ENCODE measurements around the gene FNTB. TPM values are rescaled to one million over a fixed set of nuclear protein-coding genes. Genes with fewer than 3 reads are reported as not detected.

The FNTB gene
- total and polyA plus RNA-seq, 9 of the 15 experiments (the other 6 are each of a cell fraction or from before 2014, with no cell fraction given): 6.9 to 23.2 (median 12.2) TPM

GRCh38 chr14:65042731-65043372, 56.2 kb downstream of the FNTB start (continued):
- TF ChIP-seq HOMEZ (CRISPR knock-in tag; IDR thresholded peaks at IDR 0.05) (no peak), CBX3 (IDR thresholded peaks at IDR 0.05; ENCODE audit: borderline replicate concordance in 1 of 2, low read length in 2 of 2) (no peak), ZNF165 (CRISPR knock-in tag; IDR thresholded peaks at IDR 0.05; ENCODE audit: borderline replicate concordance) (no peak), KLF6 (CRISPR knock-in tag; IDR thresholded peaks at IDR 0.05; ENCODE audit: borderline replicate concordance) (no peak), KLF10 (CRISPR knock-in tag; IDR thresholded peaks at IDR 0.05) (no peak), SIN3A (IDR thresholded peaks at IDR 0.05; ENCODE audit: borderline replicate concordance in 2 of 2, control insufficient read depth in 1 of 2, low read depth in 2 of 2, low read length in 2 of 2) (no peak), SP2 (IDR thresholded peaks at IDR 0.05; ENCODE audit: extremely low read depth, low read depth, low read length, poor library complexity, severe bottlenecking) (no peak), ATF7 (IDR thresholded peaks at IDR 0.05) (peak; percentile 65), ESRRA (IDR thresholded peaks at IDR 0.05; ENCODE audit: borderline replicate concordance, low read depth) (peak; percentile 75; the same call in 1 of the 2 replicates), PTRF (tag; IDR thresholded peaks at IDR 0.05) (no peak), HMG20B (CRISPR knock-in tag; IDR thresholded peaks at IDR 0.05) (no peak), HMGN3 (IDR thresholded peaks at IDR 0.05; ENCODE audit: borderline replicate concordance, extremely low read depth, insufficient read length, low read depth, low read length) (peak; percentile 65), SAFB2 (IDR thresholded peaks at IDR 0.05; ENCODE audit: borderline replicate concordance, low read depth, low read length, severe bottlenecking) (no peak), SMAD2 (IDR thresholded peaks at IDR 0.05; ENCODE audit: low read depth, low read length) (no peak), CTBP1 (IDR thresholded peaks at IDR 0.05; ENCODE audit: borderline replicate concordance) (peak; percentile 77), TEAD4 (IDR thresholded peaks at IDR 0.05; ENCODE audit: low read length) (peak; percentile 99), TEAD4 (CRISPR knock-in tag; IDR thresholded peaks at IDR 0.05; ENCODE audit: borderline replicate concordance) (no peak), TFAP4 (CRISPR knock-in tag; IDR thresholded peaks at IDR 0.05; ENCODE audit: borderline replicate concordance) (no peak), FOS (IDR thresholded peaks at IDR 0.05; ENCODE audit: extremely low read depth, insufficient read length) (no peak), ZNF445 (CRISPR knock-in tag; IDR thresholded peaks at IDR 0.05; ENCODE audit: low read depth) (no peak), ZNF280B (CRISPR knock-in tag; IDR thresholded peaks at IDR 0.05) (no peak), MEF2D (tag; conservative IDR thresholded peaks at IDR 0.05; ENCODE audit: low read depth) (no peak), E2F4 (CRISPR knock-in tag; IDR thresholded peaks at IDR 0.05; ENCODE audit: low read depth) (no peak), SMARCC2 (IDR thresholded peaks at IDR 0.05; ENCODE audit: low read depth) (peak; percentile 86)

Data from K562 (cell line).